Measurements from ENCODE around the gene DEPDC5. TPM values are rescaled to one million over a fixed set of nuclear protein-coding genes. Genes with fewer than 3 reads are reported as not detected.
"Not testable (repeated sequence)": the region's sequence is repeated elsewhere in the genome, so short reads cannot be mapped to it uniquely, and the experiment has no call there.

The DEPDC5 gene
- total RNA-seq, 2 experiments from 2014 or later, result 33.8 to 39.3 TPM

DNA sequence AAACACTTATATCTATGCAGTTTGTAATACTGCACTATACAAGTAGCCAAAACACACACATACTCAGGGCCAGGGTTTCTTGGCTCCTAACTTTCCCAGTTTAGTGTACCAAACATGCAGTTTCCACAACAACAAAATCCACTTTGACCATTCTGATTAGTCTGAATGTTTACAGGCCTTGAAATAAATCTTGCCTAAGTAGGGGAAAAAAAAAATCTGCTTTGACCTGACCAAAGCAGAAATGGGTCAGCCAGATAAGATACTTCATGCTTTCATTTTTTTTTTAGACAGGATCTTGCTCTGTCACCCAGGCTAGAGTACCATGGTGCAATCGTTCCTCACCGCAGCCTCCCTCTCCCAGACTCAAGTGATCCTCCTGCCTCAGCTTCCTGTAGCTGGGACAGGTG is 14.0 kb upstream of the DEPDC5 start:
- no peak overlapping the region for H3K4me3 Mint-ChIP-seq
- H3K9me3 Mint-ChIP-seq, result no peaks in the 10 kb centered on the region
- no peak overlapping the region for H3K27ac Mint-ChIP-seq
- DNase-seq, result no peak
- H3K4me1 Mint-ChIP-seq, result peaks cover 15% of the 10 kb centered on the region
- no peaks in the 10 kb centered on the region for H3K27me3 Mint-ChIP-seq
- H3K36me3 Mint-ChIP-seq, result peaks cover 20% of the 10 kb centered on the region

DNA sequence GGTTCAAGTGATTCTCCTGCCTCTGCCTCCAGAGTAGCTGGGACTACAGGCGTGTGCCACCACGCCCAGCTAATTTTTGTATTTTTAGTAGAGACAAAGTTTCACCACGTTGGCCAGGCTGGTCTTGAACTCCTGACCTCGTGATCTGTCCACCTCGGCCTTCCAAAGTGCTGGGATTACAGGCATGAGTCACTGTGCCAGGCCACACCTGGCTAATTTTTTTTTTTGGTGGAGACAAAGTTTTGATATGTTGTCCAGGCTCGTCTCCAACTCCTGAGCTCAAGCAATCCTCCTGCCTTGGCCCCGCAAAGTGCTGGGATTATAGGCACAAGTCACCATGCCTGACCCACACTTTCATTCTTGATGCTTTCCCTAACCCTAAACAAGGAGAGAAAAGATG is 13.5 kb upstream of the DEPDC5 start:
- not testable (repeated sequence) for H3K9me3 Mint-ChIP-seq, H3K27me3 Mint-ChIP-seq, DNase-seq, H3K27ac Mint-ChIP-seq, H3K4me3 Mint-ChIP-seq
- Mint-ChIP-seq H3K36me3 (peaks cover 19% of the 10 kb centered on the region), H3K4me1 (peaks cover 15% of the 10 kb centered on the region)

DNA sequence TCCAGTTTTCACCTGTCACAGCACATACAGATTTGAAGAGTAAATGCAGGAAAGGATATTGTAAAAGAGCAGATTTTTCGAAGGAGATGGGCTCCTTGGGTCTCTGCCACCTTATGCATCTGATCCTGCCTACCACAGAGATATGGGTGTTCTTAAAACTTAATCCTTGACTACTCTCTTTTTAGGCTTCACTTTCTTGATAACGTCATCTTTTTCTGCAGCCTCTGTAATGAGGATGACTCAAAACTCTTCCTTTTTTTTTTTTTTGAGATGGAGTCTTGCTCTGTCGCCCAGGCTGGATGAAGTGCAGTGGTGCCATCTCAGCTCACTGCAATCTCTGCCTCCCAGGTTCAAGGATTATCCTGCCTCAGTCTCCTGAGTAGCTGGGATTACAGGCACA is 11.7 kb upstream of the DEPDC5 start:
- no peak for DNase-seq
- Mint-ChIP-seq H3K4me3 (no peak overlapping the region), H3K27me3 (no peaks in the 10 kb centered on the region), H3K36me3 (peaks cover 19% of the 10 kb centered on the region), H3K9me3 (no peaks in the 10 kb centered on the region), H3K27ac (no peak overlapping the region), H3K4me1 (peaks cover 18% of the 10 kb centered on the region)

DNA sequence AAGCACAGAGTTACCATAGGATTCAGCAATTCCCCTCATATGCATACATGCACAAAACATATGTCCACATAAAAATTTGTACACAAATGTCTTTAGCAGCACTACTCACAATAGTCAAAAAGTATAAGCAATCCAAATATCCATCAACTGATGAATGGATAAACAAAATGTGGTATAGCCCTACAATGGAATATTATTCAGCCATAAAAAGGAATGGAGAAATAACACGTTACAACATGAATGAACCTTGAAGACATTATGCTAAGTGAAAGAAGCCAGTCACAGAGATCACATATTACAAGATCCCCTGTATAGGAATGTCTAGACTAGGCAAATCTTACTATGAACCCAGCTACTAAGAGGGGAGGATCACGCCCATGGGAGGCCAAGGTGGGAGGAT is 11.1 kb upstream of the DEPDC5 start:
- Mint-ChIP-seq H3K4me1 (peaks cover 21% of the 10 kb centered on the region), H3K36me3 (peaks cover 23% of the 10 kb centered on the region), H3K4me3 (no peak overlapping the region), H3K27ac (no peak overlapping the region), H3K9me3 (no peaks in the 10 kb centered on the region), H3K27me3 (no peaks in the 10 kb centered on the region)
- no peak for DNase-seq

DNA sequence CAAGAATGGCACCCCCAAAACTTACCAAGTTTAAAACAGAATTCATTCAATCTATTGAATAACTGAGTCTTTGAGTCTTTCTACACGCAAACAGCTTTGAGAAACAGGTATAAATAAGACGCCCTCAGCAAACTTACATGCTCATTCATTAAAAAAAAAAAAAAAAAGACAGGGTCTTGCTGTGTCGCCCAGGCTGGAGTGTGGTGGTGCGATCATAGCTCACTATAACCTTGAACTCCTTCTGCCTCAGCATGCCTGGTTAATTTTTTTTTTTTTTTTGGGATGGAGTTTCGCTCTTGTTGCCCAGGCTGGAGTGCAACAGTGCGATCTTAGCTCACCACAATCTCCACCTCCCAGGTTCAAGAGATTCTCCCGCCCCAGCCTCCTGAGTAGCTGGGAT is 9.9 kb upstream of the DEPDC5 start:
- DNase-seq, result no peak
- Mint-ChIP-seq H3K27ac (no peak overlapping the region), H3K4me1 (peaks cover 23% of the 10 kb centered on the region), H3K4me3 (no peak overlapping the region), H3K36me3 (peaks cover 19% of the 10 kb centered on the region), H3K27me3 (no peaks in the 10 kb centered on the region), H3K9me3 (no peaks in the 10 kb centered on the region)

DNA sequence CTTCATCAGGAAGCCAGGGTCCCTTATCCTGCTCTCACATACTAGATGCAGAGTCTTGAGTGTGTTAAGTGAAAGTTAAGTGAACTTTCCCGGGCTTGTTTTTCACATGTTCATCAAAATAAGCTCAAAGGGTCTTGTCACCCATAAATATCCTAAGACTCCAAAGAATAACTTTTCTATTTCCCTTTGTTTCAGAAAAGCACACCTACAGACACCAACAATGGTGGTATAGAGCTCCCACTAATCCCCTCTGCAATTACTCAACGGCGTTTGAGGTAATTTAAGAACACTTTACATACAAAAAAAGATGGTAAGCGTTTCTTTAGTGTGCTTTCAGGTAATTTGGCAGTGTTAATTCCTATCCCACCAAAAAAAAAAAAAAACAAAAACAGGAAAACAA is 6.4 kb upstream of the DEPDC5 start:
- peak overlapping the region; percentile 19 for H3K27ac Mint-ChIP-seq
- no peak for DNase-seq
- peaks cover 29% of the 10 kb centered on the region for H3K4me1 Mint-ChIP-seq
- H3K27me3 Mint-ChIP-seq, result no peaks in the 10 kb centered on the region
- H3K9me3 Mint-ChIP-seq, result no peaks in the 10 kb centered on the region
- H3K4me3 Mint-ChIP-seq, result peak overlapping the region; percentile 87
- peaks cover 13% of the 10 kb centered on the region for H3K36me3 Mint-ChIP-seq

DNA sequence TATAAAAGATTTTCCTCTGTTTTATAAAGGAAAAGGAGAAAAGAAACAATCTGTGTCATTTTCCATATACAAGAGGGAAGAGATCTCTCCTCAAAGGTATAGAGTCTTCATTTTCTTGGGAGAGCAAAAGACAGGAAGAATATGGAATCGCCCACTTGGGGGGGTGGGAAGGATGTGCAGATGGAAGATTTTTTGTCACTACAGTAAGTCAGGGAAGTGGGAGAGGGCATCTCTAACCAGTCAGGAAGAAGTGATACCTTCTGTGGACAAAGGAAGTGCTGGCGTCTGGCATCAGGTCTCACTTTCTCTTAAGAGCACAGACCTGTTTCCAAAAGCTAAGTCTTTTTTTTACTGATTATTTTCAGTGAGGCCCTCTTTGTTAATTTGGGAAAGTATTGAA is 5.3 kb upstream of the DEPDC5 start:
- no peak for DNase-seq
- peak overlapping the region; percentile 87 for H3K4me3 Mint-ChIP-seq
- peaks cover 9% of the 10 kb centered on the region for H3K36me3 Mint-ChIP-seq
- peaks cover 38% of the 10 kb centered on the region for H3K4me1 Mint-ChIP-seq
- peak overlapping the region; percentile 94 for H3K27ac Mint-ChIP-seq
- H3K9me3 Mint-ChIP-seq, result no peaks in the 10 kb centered on the region
- H3K27me3 Mint-ChIP-seq, result no peaks in the 10 kb centered on the region

DNA sequence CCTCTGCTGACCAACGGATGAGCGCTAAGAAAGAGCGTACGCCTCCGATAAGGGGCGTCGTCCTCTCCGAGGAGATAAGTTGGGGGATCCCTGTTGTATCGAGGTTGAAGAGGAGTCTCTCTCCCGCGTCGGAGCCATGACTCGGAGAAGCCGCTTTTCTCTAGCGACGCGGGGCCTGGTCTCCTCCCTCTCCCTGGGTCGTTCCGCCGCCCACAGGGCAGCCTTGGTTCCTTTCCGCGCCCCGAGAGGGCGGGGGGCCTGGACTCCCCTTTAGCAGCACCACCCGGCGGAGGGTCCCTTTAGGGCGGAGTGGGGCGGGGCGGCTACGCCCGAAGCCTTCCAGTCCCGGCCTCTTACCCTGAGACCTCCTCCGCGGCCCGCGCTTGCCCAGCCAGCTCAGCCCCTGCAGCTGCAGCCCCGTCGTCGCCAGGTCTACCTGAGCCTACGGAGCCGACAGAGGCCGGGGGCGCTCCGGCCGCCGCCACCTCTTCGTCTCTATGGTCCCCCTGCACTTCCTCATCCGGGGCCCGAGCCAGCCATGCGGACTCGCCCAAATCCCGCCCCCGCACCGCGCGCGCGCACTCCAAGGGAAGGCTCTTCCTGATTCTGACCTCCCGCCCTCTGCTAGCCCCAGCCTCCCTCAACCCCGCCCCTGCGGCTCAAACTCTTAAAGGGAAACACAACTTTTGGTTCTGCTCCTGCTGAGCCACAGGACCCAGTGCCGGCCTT is 4.0 kb upstream of the DEPDC5 start, which contains the start of gene PRR14L:
Gene PRR14L (minus strand): TSS at position 497 of the 729 bp plus-strand sequence. CDS start 11,272 bp downstream, outside the sequence.
- peak; percentile 99 for DNase-seq
- Mint-ChIP-seq H3K4me3 (peak within 1 kb of the TSS; percentile 87), H3K9me3 (no peaks in the 10 kb centered on the region), H3K27me3 (no peaks in the 10 kb centered on the region), H3K27ac (peak within 1 kb of the TSS; percentile 94), H3K4me1 (peaks cover 42% of the 10 kb centered on the region), H3K36me3 (peaks cover 7% of the 10 kb centered on the region)

DNA sequence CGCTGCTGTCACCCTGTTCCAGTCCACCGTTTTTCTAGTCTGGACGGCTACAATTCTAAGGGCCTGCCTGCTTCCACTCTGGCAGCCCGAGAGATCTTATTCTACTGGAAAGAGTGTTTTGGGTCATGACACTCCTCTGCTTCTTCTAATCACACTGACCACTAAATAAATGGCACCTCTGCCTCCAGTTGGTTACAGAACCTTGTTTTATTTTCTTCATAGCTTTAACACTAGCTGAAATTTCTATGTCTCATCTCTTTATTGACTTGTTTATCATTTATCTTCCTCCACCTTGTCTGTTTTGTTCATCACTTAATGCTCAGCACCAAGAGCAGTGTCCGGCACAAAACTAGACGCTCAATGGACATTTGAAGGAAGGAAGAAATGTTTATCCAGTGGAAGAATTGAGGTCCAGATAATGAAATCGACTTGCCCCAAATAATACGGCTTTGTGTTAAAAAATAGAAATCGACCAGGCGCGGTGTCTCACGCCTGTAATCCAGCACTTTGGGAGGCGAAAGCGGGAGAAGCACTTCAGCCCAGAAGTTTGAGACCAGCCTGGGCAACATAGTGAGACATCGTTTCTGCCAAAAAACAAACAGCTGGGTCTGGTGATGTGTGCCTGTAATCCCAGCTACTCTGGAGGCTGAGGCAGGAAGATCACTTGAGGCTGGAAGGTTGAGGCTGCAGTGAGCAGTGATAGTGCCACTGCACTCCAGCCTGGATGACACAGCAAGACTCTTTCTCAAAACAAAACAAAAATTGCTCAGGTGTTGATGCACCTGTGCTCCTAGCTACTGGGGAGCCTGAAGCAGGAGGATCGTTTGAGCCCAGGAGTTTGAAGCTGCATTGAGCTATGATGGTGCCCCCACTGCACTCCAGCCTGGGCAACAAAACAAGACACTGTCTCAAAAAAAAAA is 3.2 kb upstream of the DEPDC5 start:
- H3K4me1 Mint-ChIP-seq, result peaks cover 49% of the 10 kb centered on the region
- DNase-seq, result no peak
- H3K27me3 Mint-ChIP-seq, result no peaks in the 10 kb centered on the region

DNA sequence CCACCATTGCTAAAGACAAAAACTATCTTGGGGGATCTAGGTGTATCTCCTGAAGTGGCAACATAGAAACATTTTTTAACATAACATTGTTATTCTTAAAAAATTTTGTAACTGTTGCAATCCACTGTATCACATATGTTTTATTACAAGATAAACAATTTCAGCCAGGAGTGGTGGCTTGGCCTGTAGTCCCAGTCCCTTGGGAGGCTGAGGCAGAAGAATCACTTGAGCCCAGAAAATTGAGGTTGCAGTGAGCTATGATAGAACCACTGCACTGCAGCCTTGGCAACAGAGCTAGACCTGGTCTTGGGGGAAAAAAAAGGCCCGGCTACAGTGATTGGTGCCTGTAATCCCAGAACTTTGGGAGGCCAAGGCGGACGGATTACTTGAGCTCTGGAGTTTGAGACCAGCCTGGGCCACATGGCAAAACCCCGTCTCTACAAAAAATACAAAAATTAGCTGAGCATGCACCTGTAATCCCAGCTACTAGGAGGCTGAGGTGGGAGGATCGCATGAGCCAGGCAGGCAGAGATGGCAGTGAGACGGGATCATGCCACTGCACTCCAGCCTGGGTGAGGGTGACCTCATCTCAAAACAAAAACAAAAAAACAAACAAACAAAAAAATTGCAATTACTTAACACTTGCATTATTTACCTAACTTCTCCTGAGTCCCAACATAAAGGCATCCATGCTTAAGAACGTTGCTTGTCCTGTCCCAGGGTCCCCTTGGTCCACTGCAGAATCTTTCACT is 1.5 kb upstream of the DEPDC5 start:
- Mint-ChIP-seq H3K27me3 (no peaks in the 10 kb centered on the region), H3K4me3 (peak overlapping the region; percentile 93), H3K27ac (peak overlapping the region; percentile 98), H3K4me1 (peaks cover 46% of the 10 kb centered on the region), H3K9me3 (no peaks in the 10 kb centered on the region), H3K36me3 (peaks cover 7% of the 10 kb centered on the region)
- DNase-seq, result no peak

More for the DNA sequence above, 3.2 kb upstream of the DEPDC5 start:
- peak overlapping the region; percentile 87 for H3K4me3 Mint-ChIP-seq
- H3K27ac Mint-ChIP-seq, result peak overlapping the region; percentile 94
- peaks cover 7% of the 10 kb centered on the region for H3K36me3 Mint-ChIP-seq
- no peaks in the 10 kb centered on the region for H3K9me3 Mint-ChIP-seq

DNA sequence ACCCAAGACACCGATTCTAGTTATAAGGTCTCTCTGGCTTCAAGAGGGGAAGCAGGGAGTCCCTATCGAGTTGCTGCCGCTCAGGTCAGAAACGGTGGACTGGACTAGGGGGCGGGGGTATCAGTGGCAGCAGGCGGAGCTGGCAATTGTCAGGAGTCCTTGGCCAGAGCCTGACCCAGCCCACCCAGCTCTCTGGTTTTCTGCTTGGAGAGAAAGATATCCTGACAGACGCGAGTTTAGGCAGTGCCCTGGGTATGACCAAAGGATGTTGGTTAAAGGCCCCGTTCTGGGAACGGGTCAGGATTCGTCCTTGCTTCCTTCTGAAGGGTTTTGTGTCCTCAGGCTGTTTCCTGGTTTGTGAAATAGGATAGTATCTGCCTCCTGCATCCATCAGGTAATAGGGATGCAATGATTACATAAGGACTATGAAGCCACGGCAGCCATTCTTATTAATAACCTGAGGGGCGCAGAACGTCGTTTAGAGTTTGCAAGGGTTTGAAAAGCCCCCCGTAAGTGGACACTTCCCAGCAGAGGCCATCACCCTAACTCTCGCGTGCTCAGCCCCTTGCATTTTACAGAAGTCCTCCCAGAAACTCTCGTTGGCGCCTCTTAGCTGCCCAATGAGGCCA is 700 bp upstream of the DEPDC5 start:
- Mint-ChIP-seq H3K36me3 (no peaks in the 10 kb centered on the region), H3K9me3 (no peaks in the 10 kb centered on the region), H3K4me3 (peak overlapping the region; percentile 93), H3K27ac (peak overlapping the region; percentile 98), H3K27me3 (no peaks in the 10 kb centered on the region), H3K4me1 (peaks cover 41% of the 10 kb centered on the region)
- DNase-seq, result peak; percentile 2

DNA sequence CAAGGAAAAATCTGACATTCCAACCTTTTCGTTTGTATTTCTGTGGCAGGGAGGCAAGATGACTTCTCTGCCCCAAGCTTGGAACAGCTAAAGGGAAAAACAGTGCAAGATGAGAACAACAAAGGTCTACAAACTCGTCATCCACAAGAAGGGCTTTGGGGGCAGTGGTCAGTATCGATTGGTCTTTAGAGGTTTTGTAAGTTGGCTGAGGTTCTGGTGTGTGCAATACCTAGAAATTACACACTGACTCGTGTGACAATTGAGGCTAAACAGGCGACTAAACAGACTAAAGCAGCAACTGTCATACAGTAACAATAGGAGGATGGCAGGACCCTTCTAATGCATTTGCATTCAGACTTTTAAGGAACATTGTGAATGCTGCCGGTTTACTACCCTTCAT is 994 bp downstream of the DEPDC5 start:
- H3K4me1 Mint-ChIP-seq, result peaks cover 35% of the 10 kb centered on the region
- no peaks in the 10 kb centered on the region for H3K27me3 Mint-ChIP-seq
- H3K36me3 Mint-ChIP-seq, result peaks cover 5% of the 10 kb centered on the region
- no peaks in the 10 kb centered on the region for H3K9me3 Mint-ChIP-seq
- H3K4me3 Mint-ChIP-seq, result peak overlapping the region; percentile 93
- peak overlapping the region; percentile 98 for H3K27ac Mint-ChIP-seq
- DNase-seq, result no peak

DNA sequence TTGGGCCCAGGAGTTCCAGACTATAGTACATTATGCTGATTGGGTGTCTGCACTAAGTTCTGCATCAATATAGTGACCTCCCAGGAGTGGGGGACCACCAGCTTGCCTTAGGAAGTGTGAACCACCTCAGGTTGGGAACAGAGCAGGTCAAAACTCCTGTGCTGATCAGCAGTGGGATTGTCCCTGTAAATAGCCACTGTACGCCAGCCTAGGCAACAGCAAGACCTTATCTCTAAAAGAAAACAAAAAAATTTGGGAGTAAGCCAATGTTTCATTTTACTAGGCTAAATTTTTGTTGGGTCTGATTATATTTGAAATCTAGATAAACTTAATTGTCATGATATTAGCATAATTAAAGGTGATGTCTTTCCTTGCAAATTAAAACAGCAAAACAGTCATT is 3.4 kb downstream of the DEPDC5 start:
- no peak overlapping the region for H3K27ac Mint-ChIP-seq
- H3K9me3 Mint-ChIP-seq, result no peaks in the 10 kb centered on the region
- H3K4me3 Mint-ChIP-seq, result no peak overlapping the region
- peaks cover 26% of the 10 kb centered on the region for H3K4me1 Mint-ChIP-seq
- H3K36me3 Mint-ChIP-seq, result peaks cover 13% of the 10 kb centered on the region
- no peak for DNase-seq
- H3K27me3 Mint-ChIP-seq, result no peaks in the 10 kb centered on the region

DNA sequence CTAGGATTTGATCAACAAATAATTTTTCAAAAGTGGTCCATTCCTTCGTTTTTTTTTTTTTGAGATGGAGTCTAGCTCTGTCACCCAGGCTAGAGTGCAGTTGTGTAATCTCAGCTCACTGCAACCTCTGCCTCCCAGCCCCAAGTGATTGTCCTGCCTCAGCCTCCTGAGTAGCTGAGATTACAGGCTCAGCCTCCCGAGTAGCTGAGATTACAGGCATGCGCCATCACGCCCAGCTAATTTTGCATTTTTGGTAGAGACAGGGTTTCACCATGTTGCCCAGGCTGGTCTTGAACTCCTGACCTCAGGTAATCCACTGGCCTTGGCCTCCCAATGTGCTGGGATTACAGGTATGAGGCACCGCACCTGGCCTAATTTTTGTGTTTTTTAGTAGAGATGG is 5.0 kb downstream of the DEPDC5 start:
- not testable (repeated sequence) for H3K4me3 Mint-ChIP-seq, H3K9me3 Mint-ChIP-seq, DNase-seq, H3K27ac Mint-ChIP-seq, H3K27me3 Mint-ChIP-seq
- H3K4me1 Mint-ChIP-seq, result peaks cover 16% of the 10 kb centered on the region
- peaks cover 15% of the 10 kb centered on the region for H3K36me3 Mint-ChIP-seq

Measured in activated naive CD8-positive, alpha-beta T cell treated with anti-CD3 and anti-CD28 coated beads for 36 hours (primary cell).